Sigmoid colon (tissue), 3 donors: ENCODE data around the gene PPP4R3C.

Source experiments
- CTCF ChIP-seq, 4 experiments: fragments of 450-650 bp in 3 of 4; fragments of 200-600 bp in 1 of 4; IDR thresholded peaks; one replicate each; pipeline ENCODE4 v1.5.1; 2016 to 2019; ENCODE audit warnings: antibody characterized with exemption in 4 of 4, mild to moderate bottlenecking in 3 of 4, moderate library complexity in 2 of 4
- POLR2A ChIP-seq, 2 donors: fragments of 450-650 bp; IDR thresholded peaks; one replicate each; pipeline ENCODE4 v1.6.1; 2016; ENCODE audit warnings: antibody characterized with exemption in 2 of 2, mild to moderate bottlenecking in 2 of 2, moderate library complexity in 2 of 2

DNA sequence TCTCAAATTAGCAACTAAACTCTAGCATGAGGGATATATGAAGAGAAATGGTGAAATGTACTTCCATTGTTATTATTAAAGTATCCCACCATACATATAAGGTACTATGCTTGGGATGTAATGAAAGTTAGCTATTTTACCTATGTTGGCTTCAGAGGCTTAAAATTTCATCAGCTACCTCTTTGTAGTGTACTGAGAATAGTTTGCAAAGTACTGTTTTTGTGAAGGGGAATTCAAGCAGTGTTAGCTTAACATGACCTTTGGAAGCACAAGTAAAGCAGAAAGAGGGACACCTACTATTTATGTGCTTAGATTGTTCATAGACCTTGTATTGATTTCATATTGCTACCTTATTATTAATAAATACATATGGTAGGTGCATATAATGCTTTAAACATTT is 11.8 kb downstream of the PPP4R3C start:
- no peak for TF ChIP-seq CTCF (IDR thresholded peaks at IDR 0.05)
- no peak for TF ChIP-seq POLR2A (IDR thresholded peaks at IDR 0.05)
